HepG2 (cell line): ENCODE data around the gene MRFAP1L1. TPM values are rescaled to one million over a fixed set of nuclear protein-coding genes. Genes with fewer than 3 reads are reported as not detected.
A peak's percentile ranks its signal among the peaks of the same experiment; 100 is the strongest.

Experiments
- MAF1 ChIP-seq: sonication (generic); formaldehyde crosslinking; IDR thresholded peaks from 2 replicates; pipeline ENCODE4 v1.5.0; 2020; ENCODE audit warnings: missing genetic modification reagents, borderline replicate concordance
- MAX ChIP-seq: IDR thresholded peaks from 2 replicates; pipeline ENCODE4 v1.6.1; 2012; ENCODE audit warnings: inconsistent platforms
- MEIS2 ChIP-seq: sonication (generic); formaldehyde crosslinking; IDR thresholded peaks from 2 replicates; pipeline ENCODE4 v1.9.0; 2021; ENCODE audit warnings: mild to moderate bottlenecking, missing genetic modification reagents
- NFKB2 ChIP-seq: sonication (generic); formaldehyde crosslinking; IDR thresholded peaks from 2 replicates; pipeline ENCODE4 v1.4.0; 2020; ENCODE audit warnings: missing genetic modification reagents, borderline replicate concordance
- PHF20 ChIP-seq: sonication (generic); formaldehyde crosslinking; IDR thresholded peaks from 2 replicates; pipeline ENCODE4 v1.5.0; 2020; ENCODE audit warnings: mild to moderate bottlenecking, missing genetic modification reagents
- POLR2AphosphoS5 ChIP-seq: IDR thresholded peaks from 2 replicates; pipeline ENCODE4 v1.6.1; 2012; ENCODE audit warnings: low read depth, low read length
- RFX5 ChIP-seq: IDR thresholded peaks from 2 replicates; pipeline ENCODE4 v1.6.1; 2011; ENCODE audit warnings: low read depth, low read length, improper control_type of control experiment
- RFXAP ChIP-seq: sonication (generic); formaldehyde crosslinking; IDR thresholded peaks from 2 replicates; pipeline ENCODE4 v1.4.0; 2020; ENCODE audit warnings: missing genetic modification reagents, borderline replicate concordance
- SNAPC4 ChIP-seq: sonication (generic); formaldehyde crosslinking; IDR thresholded peaks from 2 replicates; pipeline ENCODE4 v1.4.0; 2020; ENCODE audit warnings: mild to moderate bottlenecking, missing genetic modification reagents
- TARDBP ChIP-seq: sonication (generic); formaldehyde crosslinking; IDR thresholded peaks from 2 replicates; pipeline ENCODE4 v1.8.0; 2022; ENCODE audit warnings: mild to moderate bottlenecking, missing genetic modification reagents
- TEF ChIP-seq: sonication (generic); formaldehyde crosslinking; IDR thresholded peaks from 2 replicates; pipeline ENCODE4 v1.5.0; 2020; ENCODE audit warnings: missing genetic modification reagents
- TFAP4 ChIP-seq: sonication (generic); IDR thresholded peaks from 2 replicates; pipeline ENCODE4 v1.6.1; 2016; ENCODE audit warnings: low read depth, borderline replicate concordance
- ZBTB39 ChIP-seq: sonication (generic); formaldehyde crosslinking; IDR thresholded peaks from 2 replicates; pipeline ENCODE4 v1.5.0; 2020; ENCODE audit warnings: missing genetic modification reagents
- ZFP41 ChIP-seq: sonication (generic); formaldehyde crosslinking; IDR thresholded peaks from 2 replicates; pipeline ENCODE4 v1.4.0; 2020; ENCODE audit warnings: mild to moderate bottlenecking, missing genetic modification reagents, borderline replicate concordance
- ZNF451 ChIP-seq: sonication (generic); formaldehyde crosslinking; IDR thresholded peaks from 2 replicates; pipeline ENCODE4 v1.5.0; 2020; ENCODE audit warnings: mild to moderate bottlenecking, missing genetic modification reagents
- ZNF484 ChIP-seq: sonication (generic); formaldehyde crosslinking; IDR thresholded peaks from 2 replicates; pipeline ENCODE4 v1.5.1; 2020; ENCODE audit warnings: mild to moderate bottlenecking, low read depth, missing genetic modification reagents, borderline replicate concordance
- ZNF558 ChIP-seq: sonication (generic); formaldehyde crosslinking; IDR thresholded peaks from 2 replicates; pipeline ENCODE4 v1.9.0; 2022; ENCODE audit warnings: mild to moderate bottlenecking, missing genetic modification reagents, borderline replicate concordance
- ZNF724P ChIP-seq: sonication (generic); formaldehyde crosslinking; IDR thresholded peaks from 2 replicates; pipeline ENCODE4 v1.8.0; 2022; ENCODE audit warnings: missing genetic modification reagents, borderline replicate concordance
- polyA plus RNA-seq, 8 experiments: library from polyadenylated mRNA; depleted of rRNA in 3 of 8; stranded (reverse) in 7 of 8; unstranded in 1 of 8; fragments of >200 nt; fragmentation: Illumina TruSeq in 4 of 8; extraction: Trizol in 4 of 8; gene quantifications; 2 replicates each; pipeline versions ENCODE4 v1.2.1 to v1.2.3, GENCODE V29; 2011 to 2016; ENCODE audit warnings: low read depth in 4 of 8, missing spikeins in 1 of 8, mixed read lengths in 1 of 8; ENCODE audit not compliant: insufficient read depth in 1 of 8
- total RNA-seq, 5 experiments: library from RNA; depleted of rRNA; stranded (reverse); fragments of >200 nt; fragmentation: Illumina TruSeq; extraction: Trizol; gene quantifications; 2 replicates each; pipeline ENCODE4 v1.2.3, GENCODE V29; 2016; ENCODE audit warnings: low read depth in 1 of 5

Gene MRFAP1L1
- total and polyA plus RNA-seq, 2 of the 13 experiments (the other 11 are each of a cell fraction or from before 2014, with no cell fraction given) = 44.8 to 76.6 TPM

GRCh38 chr4:6673660-6674499 lies 35.8 kb downstream of the MRFAP1L1 start (continued):
- TF ChIP-seq ZBTB39 (CRISPR knock-in tag) (0 out of 2 replicates have a peak, but pooled peaks have one; percentile 40), TFAP4 (peak; percentile 30; the same call in 1 of the 2 replicates), ZNF451 (CRISPR knock-in tag) (peak; percentile 94; the same call in 1 of the 2 replicates), RFX5 (0 out of 2 replicates have a peak, but pooled peaks have one; percentile 13), TARDBP (CRISPR knock-in tag) (peak; percentile 42; the same call in 1 of the 2 replicates), TEF (CRISPR knock-in tag) (0 out of 2 replicates have a peak, but pooled peaks have one; percentile 13), ZNF484 (no peak), PHF20 (peak; percentile 84), RFXAP (CRISPR knock-in tag) (peak; percentile 45; the same call in 1 of the 2 replicates), ZFP41 (peak; percentile 42; the same call in 1 of the 2 replicates), NFKB2 (CRISPR knock-in tag) (peak; percentile 68), MAF1 (CRISPR knock-in tag) (no peak), ZNF724P (CRISPR knock-in tag) (peak; percentile 97), SNAPC4 (no peak), MAX (peak; percentile 96), ZNF558 (CRISPR knock-in tag) (no peak; the same call in 1 of the 2 replicates), MEIS2 (CRISPR knock-in tag) (no peak), POLR2AphosphoS5 (peak; percentile 89)
